Ishikawa (cell line): ENCODE measurements around the gene HOXA5.

ENCODE experiments used
- TCF12 ChIP-seq: IDR thresholded peaks from 2 replicates; pipeline ENCODE4 v1.6.1; 2012; ENCODE audit warnings: low read depth
- TF ChIP-seq, protein P1 (sequence below): IDR thresholded peaks from 2 replicates; pipeline ENCODE4 v1.6.1; 2012
- TF ChIP-seq, protein P2 (sequence below): IDR thresholded peaks from 2 replicates; pipeline ENCODE4 v1.6.1; 2012; ENCODE audit warnings: low read depth, mild to moderate bottlenecking

DNA sequence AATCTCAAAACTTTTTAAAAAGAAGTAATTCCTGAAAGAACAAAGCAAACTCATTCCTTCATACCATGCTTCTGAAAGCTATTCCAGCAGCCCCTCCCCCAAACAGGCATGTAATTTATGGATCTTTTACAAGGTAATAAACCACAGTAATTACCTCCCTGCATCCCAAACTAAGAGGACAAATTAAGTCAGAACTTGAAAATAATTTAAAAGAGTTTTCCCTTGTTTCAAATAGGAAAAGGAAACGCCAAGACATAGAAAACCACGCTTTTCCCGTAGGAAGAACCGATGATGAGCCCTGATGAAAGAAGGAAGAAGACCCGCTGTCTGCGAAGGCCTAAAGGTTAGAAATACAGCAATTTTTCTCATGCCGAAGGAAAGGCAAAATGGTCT is 21.8 kb downstream of the HOXA5 start:
- TF ChIP-seq, protein P1, sequence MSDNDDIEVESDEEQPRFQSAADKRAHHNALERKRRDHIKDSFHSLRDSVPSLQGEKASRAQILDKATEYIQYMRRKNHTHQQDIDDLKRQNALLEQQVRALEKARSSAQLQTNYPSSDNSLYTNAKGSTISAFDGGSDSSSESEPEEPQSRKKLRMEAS = no peak
- TF ChIP-seq TCF12 = no peak
- TF ChIP-seq, protein P2, sequence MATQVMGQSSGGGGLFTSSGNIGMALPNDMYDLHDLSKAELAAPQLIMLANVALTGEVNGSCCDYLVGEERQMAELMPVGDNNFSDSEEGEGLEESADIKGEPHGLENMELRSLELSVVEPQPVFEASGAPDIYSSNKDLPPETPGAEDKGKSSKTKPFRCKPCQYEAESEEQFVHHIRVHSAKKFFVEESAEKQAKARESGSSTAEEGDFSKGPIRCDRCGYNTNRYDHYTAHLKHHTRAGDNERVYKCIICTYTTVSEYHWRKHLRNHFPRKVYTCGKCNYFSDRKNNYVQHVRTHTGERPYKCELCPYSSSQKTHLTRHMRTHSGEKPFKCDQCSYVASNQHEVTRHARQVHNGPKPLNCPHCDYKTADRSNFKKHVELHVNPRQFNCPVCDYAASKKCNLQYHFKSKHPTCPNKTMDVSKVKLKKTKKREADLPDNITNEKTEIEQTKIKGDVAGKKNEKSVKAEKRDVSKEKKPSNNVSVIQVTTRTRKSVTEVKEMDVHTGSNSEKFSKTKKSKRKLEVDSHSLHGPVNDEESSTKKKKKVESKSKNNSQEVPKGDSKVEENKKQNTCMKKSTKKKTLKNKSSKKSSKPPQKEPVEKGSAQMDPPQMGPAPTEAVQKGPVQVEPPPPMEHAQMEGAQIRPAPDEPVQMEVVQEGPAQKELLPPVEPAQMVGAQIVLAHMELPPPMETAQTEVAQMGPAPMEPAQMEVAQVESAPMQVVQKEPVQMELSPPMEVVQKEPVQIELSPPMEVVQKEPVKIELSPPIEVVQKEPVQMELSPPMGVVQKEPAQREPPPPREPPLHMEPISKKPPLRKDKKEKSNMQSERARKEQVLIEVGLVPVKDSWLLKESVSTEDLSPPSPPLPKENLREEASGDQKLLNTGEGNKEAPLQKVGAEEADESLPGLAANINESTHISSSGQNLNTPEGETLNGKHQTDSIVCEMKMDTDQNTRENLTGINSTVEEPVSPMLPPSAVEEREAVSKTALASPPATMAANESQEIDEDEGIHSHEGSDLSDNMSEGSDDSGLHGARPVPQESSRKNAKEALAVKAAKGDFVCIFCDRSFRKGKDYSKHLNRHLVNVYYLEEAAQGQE = no peak
